Measurements from ENCODE around the gene GSTM5. TPM values are rescaled to one million over a fixed set of nuclear protein-coding genes. Genes with fewer than 3 reads are reported as not detected.
"Not testable (repeated sequence)": the region's sequence is repeated elsewhere in the genome, so short reads cannot be mapped to it uniquely, and the experiment has no call there.

GSTM5 gene
- total RNA-seq, 1 experiment from 2014 or later: not detected

DNA sequence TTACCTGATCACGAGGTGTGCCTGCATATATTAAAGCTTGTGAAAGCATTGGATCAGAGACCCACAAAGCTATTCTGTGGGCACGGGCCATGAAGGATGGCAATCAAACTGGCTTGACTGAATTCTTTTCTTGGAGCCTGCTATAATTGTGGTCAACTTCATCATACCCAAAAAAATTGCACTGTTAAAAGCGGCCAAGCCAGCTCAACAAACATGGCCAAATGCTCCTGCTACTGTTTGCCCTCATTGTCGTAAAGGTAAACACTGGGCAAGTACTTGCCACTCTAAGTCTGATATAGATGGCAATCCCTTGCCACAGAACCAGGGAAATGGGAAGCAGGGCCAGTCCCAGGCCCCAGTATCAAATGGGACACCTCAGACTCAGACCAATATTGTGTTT, 6.6 kb upstream of the GSTM5 start:
- Histone ChIP-seq H3K23me2 (ENCODE audit: insufficient read length, low read depth, low read length, poor library complexity, severe bottlenecking) (no peaks in the 10 kb centered on the region), H2AK5ac (ENCODE audit: insufficient read length, low read length) (no peak overlapping the region), H2AFZ (ENCODE audit: low read length) (no peak overlapping the region), H2BK15ac (ENCODE audit: low read depth, low read length) (no peak overlapping the region), H3K27ac (ENCODE audit: insufficient read length, low read depth, low read length) (no peak overlapping the region), H3K4ac (ENCODE audit: low read depth, low read length) (no peak overlapping the region), H4K20me1 (ENCODE audit: control insufficient read depth, insufficient read depth, insufficient read length) (no peaks in the 10 kb centered on the region), H4K91ac (ENCODE audit: insufficient read length, low read depth, low read length) (no peak overlapping the region), H3K79me2 (ENCODE audit: insufficient read depth, low read length) (no peaks in the 10 kb centered on the region), H3K27me3 (ENCODE audit: insufficient read depth, low read length) (no peaks in the 10 kb centered on the region), H3K9ac (ENCODE audit: extremely low read depth, insufficient read length, low read length) (no peak overlapping the region), H3K23ac (ENCODE audit: insufficient read length, low read depth, low read length) (no peak overlapping the region), H2BK120ac (ENCODE audit: low read depth, low read length, poor library complexity, severe bottlenecking) (no peak overlapping the region), H3K14ac (ENCODE audit: insufficient read depth, low read length) (no peak overlapping the region), H3K18ac (ENCODE audit: insufficient read length, low read depth, low read length) (no peak overlapping the region), H3K9me3 (ENCODE audit: control insufficient read depth, low read depth, low read length) (no peaks in the 10 kb centered on the region), H3K4me1 (ENCODE audit: insufficient read depth, low read length) (no peaks in the 10 kb centered on the region), H3K79me1 (ENCODE audit: insufficient read depth, low read depth, low read length, poor library complexity, severe bottlenecking) (no peaks in the 10 kb centered on the region), H4K5ac (ENCODE audit: insufficient read length, low read depth, low read length) (no peak overlapping the region), H3T11ph (ENCODE audit: low read length) (no peak overlapping the region), H2BK5ac (ENCODE audit: insufficient read length, low read length) (no peak overlapping the region), H3K4me2 (ENCODE audit: insufficient read depth, insufficient read length, low read length) (no peak overlapping the region), H2BK20ac (ENCODE audit: low read depth, low read length, poor library complexity, severe bottlenecking) (no peak overlapping the region), H2BK12ac (ENCODE audit: insufficient read length, low read depth, low read length) (no peak overlapping the region), H3K56ac (ENCODE audit: insufficient read length, low read depth, low read length) (no peak overlapping the region), H4K8ac (replicated peaks; ENCODE audit: insufficient read length, low read depth, low read length) (no peak overlapping the region)
- Mint-ChIP-seq H3K27ac (no peak overlapping the region), H3K27me3 (ENCODE audit: low read depth) (peaks cover 13% of the 10 kb centered on the region), H3K36me3 (ENCODE audit: insufficient read depth in 1 of 3, low read depth in 3 of 3) (peaks cover 10 to 25% (median 12%) of the 10 kb centered on the region in 3 experiments; a peak in 6 of 7 replicates), H3K4me3 (no peak overlapping the region), H3K4me1 (peaks cover 0 to 3% of the 10 kb centered on the region in 2 experiments; a peak in 2 of 4 replicates), H3K9me3 (peaks cover 24 to 38% of the 10 kb centered on the region in 2 experiments)
- DNase-seq: no peak
- TF ChIP-seq, protein P1, sequence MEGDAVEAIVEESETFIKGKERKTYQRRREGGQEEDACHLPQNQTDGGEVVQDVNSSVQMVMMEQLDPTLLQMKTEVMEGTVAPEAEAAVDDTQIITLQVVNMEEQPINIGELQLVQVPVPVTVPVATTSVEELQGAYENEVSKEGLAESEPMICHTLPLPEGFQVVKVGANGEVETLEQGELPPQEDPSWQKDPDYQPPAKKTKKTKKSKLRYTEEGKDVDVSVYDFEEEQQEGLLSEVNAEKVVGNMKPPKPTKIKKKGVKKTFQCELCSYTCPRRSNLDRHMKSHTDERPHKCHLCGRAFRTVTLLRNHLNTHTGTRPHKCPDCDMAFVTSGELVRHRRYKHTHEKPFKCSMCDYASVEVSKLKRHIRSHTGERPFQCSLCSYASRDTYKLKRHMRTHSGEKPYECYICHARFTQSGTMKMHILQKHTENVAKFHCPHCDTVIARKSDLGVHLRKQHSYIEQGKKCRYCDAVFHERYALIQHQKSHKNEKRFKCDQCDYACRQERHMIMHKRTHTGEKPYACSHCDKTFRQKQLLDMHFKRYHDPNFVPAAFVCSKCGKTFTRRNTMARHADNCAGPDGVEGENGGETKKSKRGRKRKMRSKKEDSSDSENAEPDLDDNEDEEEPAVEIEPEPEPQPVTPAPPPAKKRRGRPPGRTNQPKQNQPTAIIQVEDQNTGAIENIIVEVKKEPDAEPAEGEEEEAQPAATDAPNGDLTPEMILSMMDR (conservative IDR thresholded peaks at IDR 0.05): no peak
- WGBS (ENCODE audit: extremely low coverage, insufficient read length, low lambda C conversion rate): no CpG with 5 or more reads among the region's 4 CpGs

DNA sequence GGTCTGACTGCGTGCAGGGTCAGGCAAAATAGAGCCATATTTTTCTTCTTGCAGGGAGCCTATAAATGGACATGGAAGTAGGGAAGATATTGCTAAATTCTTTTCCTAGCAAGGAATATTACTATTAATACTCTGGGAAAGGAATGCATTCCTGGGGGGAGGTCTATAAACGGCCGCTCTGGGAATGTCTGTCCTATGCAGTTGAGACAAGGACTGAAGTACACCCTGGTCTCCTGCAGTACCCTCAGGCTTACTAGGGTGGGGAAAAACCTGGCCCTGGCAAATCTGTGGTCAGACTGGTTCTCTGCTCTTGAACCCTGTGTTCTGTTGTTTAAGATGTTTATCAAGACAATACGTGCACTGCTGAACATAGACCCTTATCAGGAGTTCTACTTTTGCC, 3.1 kb upstream of the GSTM5 start:
- not testable (repeated sequence) for H2BK12ac ChIP-seq (ENCODE audit: insufficient read length, low read depth, low read length); H3K9me3 ChIP-seq (ENCODE audit: control insufficient read depth, low read depth, low read length); H3K79me2 ChIP-seq (ENCODE audit: insufficient read depth, low read length); H3K4ac ChIP-seq (ENCODE audit: low read depth, low read length); H4K20me1 ChIP-seq (ENCODE audit: control insufficient read depth, insufficient read depth, insufficient read length); H2AFZ ChIP-seq (ENCODE audit: low read length); H2BK5ac ChIP-seq (ENCODE audit: insufficient read length, low read length); H3K23ac ChIP-seq (ENCODE audit: insufficient read length, low read depth, low read length); H3K27ac ChIP-seq (ENCODE audit: insufficient read length, low read depth, low read length); H3K79me1 ChIP-seq (ENCODE audit: insufficient read depth, low read depth, low read length, poor library complexity, severe bottlenecking); H3K56ac ChIP-seq (ENCODE audit: insufficient read length, low read depth, low read length); H3T11ph ChIP-seq (ENCODE audit: low read length); H2AK5ac ChIP-seq (ENCODE audit: insufficient read length, low read length); H4K8ac ChIP-seq (replicated peaks; ENCODE audit: insufficient read length, low read depth, low read length); H4K91ac ChIP-seq (ENCODE audit: insufficient read length, low read depth, low read length); H3K23me2 ChIP-seq (ENCODE audit: insufficient read length, low read depth, low read length, poor library complexity, severe bottlenecking); H3K14ac ChIP-seq (ENCODE audit: insufficient read depth, low read length); H2BK15ac ChIP-seq (ENCODE audit: low read depth, low read length); H2BK120ac ChIP-seq (ENCODE audit: low read depth, low read length, poor library complexity, severe bottlenecking); H3K18ac ChIP-seq (ENCODE audit: insufficient read length, low read depth, low read length); H3K27me3 ChIP-seq (ENCODE audit: insufficient read depth, low read length); H4K5ac ChIP-seq (ENCODE audit: insufficient read length, low read depth, low read length); H3K4me2 ChIP-seq (ENCODE audit: insufficient read depth, insufficient read length, low read length); H3K9ac ChIP-seq (ENCODE audit: extremely low read depth, insufficient read length, low read length); H2BK20ac ChIP-seq (ENCODE audit: low read depth, low read length, poor library complexity, severe bottlenecking); H3K27ac Mint-ChIP-seq; H3K4me1 ChIP-seq (ENCODE audit: insufficient read depth, low read length); DNase-seq; H3K4me1 Mint-ChIP-seq; H3K4me3 Mint-ChIP-seq
- Mint-ChIP-seq H3K9me3 (peaks cover 18 to 27% of the 10 kb centered on the region in 2 experiments), H3K27me3 (ENCODE audit: low read depth) (peaks cover 15% of the 10 kb centered on the region), H3K36me3 (ENCODE audit: insufficient read depth in 1 of 3, low read depth in 3 of 3) (peaks cover 10 to 18% (median 12%) of the 10 kb centered on the region in 3 experiments; a peak in 6 of 7 replicates)
- WGBS (ENCODE audit: extremely low coverage, insufficient read length, low lambda C conversion rate): no CpG with 5 or more reads among the region's 4 CpGs

Data from H9 (cell line).